Dermis microvascular lymphatic vessel endothelial cell (primary cell): ENCODE measurements around the gene LIN7C. TPM values are rescaled to one million over a fixed set of nuclear protein-coding genes. Genes with fewer than 3 reads are reported as not detected.
"Not testable (repeated sequence)": the region's sequence is repeated elsewhere in the genome, so short reads cannot be mapped to it uniquely, and the experiment has no call there.

ENCODE experiments used
- DNase-seq, 2 donors: peaks; one replicate each; pipeline versions ENCODE4 v3.0.0 to v3.0.0-alpha.2; 2010; ENCODE audit warnings: low read depth in 2 of 2
- total RNA-seq: library from RNA; depleted of rRNA; stranded (reverse); fragments of >200 nt; gene quantifications from 2 replicates; pipeline ENCODE4 v1.2.1, GENCODE V29; 2014

Gene LIN7C
- total RNA-seq, 1 donor from 2014 or later = 30.6 TPM

GRCh38 chr11:27448184-27448540 is 58.4 kb downstream of the LIN7C start:
- not testable (repeated sequence) for DNase-seq

- DNase-seq = no peak
Measured at GRCh38 chr11:27447288-27448183, 59.0 kb downstream of the LIN7C start.

GRCh38 chr11:27445625-27446024 is 60.9 kb downstream of the LIN7C start:
- DNase-seq = no peak

GRCh38 chr11:27444801-27445215 is 61.8 kb downstream of the LIN7C start:
- no peak for DNase-seq

Other genes with a start within 250 kb of the LIN7C start
- gene CCDC34, start 143.6 kb downstream of the LIN7C start, total RNA-seq = 1.8 and 2.6 TPM in 2 replicates
- 1.2 and 2.7 TPM in 2 replicates for gene LGR4, start 34.0 kb downstream of the LIN7C start, total RNA-seq
- under 0.01 and 0.13 TPM in 2 replicates for gene BDNF, start 193.7 kb upstream of the LIN7C start, total RNA-seq